MG63 (cell line): ENCODE data around the gene CPLANE2. TPM values are rescaled to one million over a fixed set of nuclear protein-coding genes. Genes with fewer than 3 reads are reported as not detected.
A peak's percentile ranks its signal among the peaks of the same experiment; 100 is the strongest.

Source experiments
- DNase-seq: peaks from one replicate; pipeline ENCODE4 v3.0.0-alpha.2; 2020
- H3K27me3 ChIP-seq: fragments of 250-450 bp; sonication (Bioruptor Pico); 2 replicates; pipeline ENCODE4 v1.5.1; 2020; ENCODE audit warnings: mild to moderate bottlenecking, moderate library complexity
- H3K36me3 ChIP-seq: fragments of 250-450 bp; sonication (Bioruptor Pico); 2 replicates; pipeline ENCODE4 v1.5.1; 2020; ENCODE audit warnings: mild to moderate bottlenecking, moderate library complexity
- H3K4me3 ChIP-seq: fragments of 250-450 bp; sonication (Bioruptor Pico); 2 replicates; pipeline ENCODE4 v1.5.1; 2020; ENCODE audit warnings: mild to moderate bottlenecking, moderate library complexity
- H3K9me3 ChIP-seq: fragments of 250-450 bp; sonication (Bioruptor Pico); 2 replicates; pipeline ENCODE4 v1.5.1; 2020; ENCODE audit warnings: mild to moderate bottlenecking, moderate library complexity
- total RNA-seq: library from RNA; depleted of rRNA; stranded (reverse); fragments of >200 nt; shearing (Covaris generic); gene quantifications from 2 replicates; pipeline ENCODE4 v1.2.3, GENCODE V29; 2014; ENCODE audit warnings: low replicate concordance; rRNA removed

Gene CPLANE2
- total RNA-seq, 1 experiment from 2014 or later = 5.1 TPM

- Histone ChIP-seq H3K36me3 (no peaks in the 10 kb centered on the region), H3K9me3 (no peaks in the 10 kb centered on the region), H3K27me3 (no peaks in the 10 kb centered on the region), H3K4me3 (no peak overlapping the region)
- peak; percentile 92 for DNase-seq
Observed at GRCh38 chr1:16189921-16190621, 46.9 kb downstream of the CPLANE2 start.

- Histone ChIP-seq H3K9me3 (no peaks in the 10 kb centered on the region), H3K27me3 (no peaks in the 10 kb centered on the region), H3K36me3 (no peaks in the 10 kb centered on the region), H3K4me3 (no peak overlapping the region)
- peak; percentile 95 for DNase-seq
Observed at GRCh38 chr1:16189003-16189402, 48.0 kb downstream of the CPLANE2 start.

- DNase-seq = peak; percentile 91
- H3K4me3 ChIP-seq = no peak overlapping the region
- H3K36me3 ChIP-seq = no peaks in the 10 kb centered on the region
- H3K27me3 ChIP-seq = no peaks in the 10 kb centered on the region
- no peaks in the 10 kb centered on the region for H3K9me3 ChIP-seq
Observed at GRCh38 chr1:16187748-16188401, 49.1 kb downstream of the CPLANE2 start.

GRCh38 chr1:16186655-16187235 is 50.2 kb downstream of the CPLANE2 start:
- no peaks in the 10 kb centered on the region for H3K27me3 ChIP-seq
- H3K4me3 ChIP-seq = no peak overlapping the region
- no peaks in the 10 kb centered on the region for H3K36me3 ChIP-seq
- DNase-seq = no peak
- H3K9me3 ChIP-seq = no peaks in the 10 kb centered on the region

- Histone ChIP-seq H3K9me3 (no peaks in the 10 kb centered on the region), H3K36me3 (no peaks in the 10 kb centered on the region), H3K27me3 (no peaks in the 10 kb centered on the region), H3K4me3 (no peak overlapping the region)
- DNase-seq = no peak
Observed at GRCh38 chr1:16184557-16185303, 52.3 kb downstream of the CPLANE2 start.

GRCh38 chr1:16183765-16184556 is 53.0 kb downstream of the CPLANE2 start:
- Histone ChIP-seq H3K9me3 (no peaks in the 10 kb centered on the region), H3K36me3 (no peaks in the 10 kb centered on the region), H3K27me3 (no peaks in the 10 kb centered on the region), H3K4me3 (no peak overlapping the region)
- DNase-seq = no peak

- Histone ChIP-seq H3K4me3 (no peak overlapping the region), H3K9me3 (no peaks in the 10 kb centered on the region), H3K36me3 (no peaks in the 10 kb centered on the region), H3K27me3 (no peaks in the 10 kb centered on the region)
- DNase-seq = no peak
Observed at GRCh38 chr1:16183179-16183578, 53.8 kb downstream of the CPLANE2 start.

- Histone ChIP-seq H3K4me3 (no peak overlapping the region), H3K36me3 (no peaks in the 10 kb centered on the region), H3K27me3 (no peaks in the 10 kb centered on the region), H3K9me3 (no peaks in the 10 kb centered on the region)
- DNase-seq = peak; percentile 96
Observed at GRCh38 chr1:16181887-16182719, 54.9 kb downstream of the CPLANE2 start.

Other genes with a start within 250 kb of the CPLANE2 start
- gene SRARP, start 232.9 kb downstream of the CPLANE2 start, total RNA-seq = not detected in 2 replicates
- 1.9 and 4.5 TPM in 2 replicates for gene HSPB7, start 219.1 kb downstream of the CPLANE2 start, total RNA-seq
- not detected in 2 replicates for gene CLCNKA, start 215.1 kb downstream of the CPLANE2 start, total RNA-seq
- not detected in 2 replicates for gene CLCNKB, start 193.4 kb downstream of the CPLANE2 start, total RNA-seq
- gene FAM131C, start 163.5 kb downstream of the CPLANE2 start, total RNA-seq = 0.15 and 2.1 TPM in 2 replicates
- 68.4 and 80.5 TPM in 2 replicates for gene EPHA2, start 81.1 kb downstream of the CPLANE2 start, total RNA-seq
- 20.4 and 36.3 TPM in 2 replicates for gene ARHGEF19, start 24.5 kb downstream of the CPLANE2 start, total RNA-seq
- 14.1 and 19.2 TPM in 2 replicates for gene FBXO42, start 115.3 kb upstream of the CPLANE2 start, total RNA-seq
- 81.1 and 101 TPM in 2 replicates for gene SZRD1, start 130.1 kb upstream of the CPLANE2 start, total RNA-seq
- gene SPATA21, start 200.2 kb upstream of the CPLANE2 start, total RNA-seq = not detected in 2 replicates
- 42.4 and 86.0 TPM in 2 replicates for gene NECAP2, start 203.5 kb upstream of the CPLANE2 start, total RNA-seq